Articular chondrocyte of knee joint (primary cell): Measurements from ENCODE around the gene MYO1A. TPM values are rescaled to one million over a fixed set of nuclear protein-coding genes. Genes with fewer than 3 reads are reported as not detected.

Source experiments
- total RNA-seq: library from RNA; depleted of rRNA; stranded (reverse); fragments of >200 nt; gene quantifications from 2 replicates; pipeline ENCODE4 v1.2.3, GENCODE V29; 2012

The MYO1A gene
- total RNA-seq = 0.32 TPM in 1 of 2 replicates, not detected in the other

DNA sequence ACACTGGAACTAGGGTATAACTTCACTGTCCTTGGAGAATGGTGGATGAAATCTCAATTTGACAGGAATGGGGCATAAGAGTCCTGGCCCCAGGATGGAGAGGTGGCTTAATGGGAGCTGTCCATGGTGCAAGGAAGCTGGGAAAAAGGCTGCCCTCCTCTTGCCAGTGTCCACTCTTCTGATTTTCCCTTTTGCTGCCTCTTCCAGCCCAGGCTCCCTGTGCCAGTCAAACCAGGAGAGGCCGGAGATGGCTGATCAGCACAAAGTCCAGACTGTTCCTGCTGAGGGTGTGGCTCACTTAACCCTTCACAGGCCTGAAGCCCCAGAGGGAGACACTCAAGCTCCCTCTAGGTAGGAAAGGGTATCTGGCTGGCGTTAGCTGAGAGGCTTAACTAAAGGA, at the start of gene MYO1A:
Gene MYO1A (minus strand): TSS at position 240 of the 400 bp plus-strand sequence. CDS start 1,806 bp downstream, outside the sequence.

GRCh38 chr12:57088354-57089270, 38.7 kb upstream of the MYO1A start, which contains the start of gene NAB2:
Gene NAB2, plus strand, starts transcription at chr12:57089114. Its CDS starts 158 bp downstream, at chr12:57089272.

GRCh38 chr12:57078519-57079404, 28.8 kb upstream of the MYO1A start, which contains the start of gene NEMP1:
Gene NEMP1, minus strand, starts transcription at chr12:57078791. Its CDS starts 46 bp downstream, at chr12:57078745.

GRCh38 chr12:57016348-57016747, 33.6 kb downstream of the MYO1A start, which contains the start of gene TAC3:
Gene TAC3, minus strand, starts transcription at chr12:57016529. Its CDS starts 732 bp downstream, at chr12:57015797.

DNA sequence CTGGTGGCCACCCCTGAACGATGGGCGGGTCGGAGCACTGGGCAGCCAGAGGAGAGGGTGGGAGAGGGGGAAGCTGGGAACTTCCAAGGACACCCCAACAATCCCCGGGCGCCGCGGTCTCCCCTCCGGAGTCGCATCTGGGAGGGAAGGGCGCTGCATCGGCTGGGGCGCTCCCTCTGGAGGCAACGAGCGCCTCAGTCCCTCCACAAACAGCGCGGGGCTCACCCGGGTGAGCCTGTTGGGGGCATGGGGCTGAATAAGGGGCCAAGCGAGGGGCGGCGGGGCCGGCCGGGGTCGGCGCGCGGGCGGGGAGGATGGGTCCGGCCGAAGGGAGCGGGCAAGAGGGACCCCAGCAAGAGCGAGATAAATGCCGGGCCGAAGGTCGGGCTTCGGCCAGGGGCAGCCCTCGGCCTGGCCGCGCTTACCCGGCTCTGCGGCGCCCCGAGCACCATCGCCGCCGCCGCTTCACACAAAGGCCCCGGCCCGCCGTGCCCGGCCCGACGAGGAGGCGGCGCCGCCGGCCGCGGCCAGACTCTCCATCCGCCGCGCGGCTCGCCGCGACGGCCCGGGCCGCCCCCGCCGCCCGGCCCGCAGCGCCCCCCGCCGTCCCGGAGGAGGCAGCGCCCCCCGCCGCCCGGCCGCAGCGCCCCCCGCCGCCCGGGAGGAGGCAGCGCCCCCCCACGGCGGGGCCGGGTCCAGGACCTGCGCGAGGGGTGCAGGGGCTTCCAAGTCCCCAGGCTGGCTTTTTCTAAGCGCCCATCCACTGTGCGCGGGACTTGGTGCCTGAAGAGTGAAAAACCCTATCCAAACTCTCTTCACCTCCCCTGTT, 43.7 kb downstream of the MYO1A start, which contains the start of gene ZBTB39:
Gene ZBTB39 (minus strand): TSS at position 567 of the 829 bp plus-strand sequence. CDS start 1,629 bp downstream, outside the sequence.

Other genes with a start within 250 kb of the MYO1A start
- not detected in 2 replicates for gene SDR9C7, start 115.7 kb downstream of the MYO1A start, total RNA-seq
- gene RDH16, start 92.5 kb downstream of the MYO1A start, total RNA-seq = 0.11 and 0.13 TPM in 2 replicates
- 5.1 and 5.2 TPM in 2 replicates for gene ZBTB39, start 43.6 kb downstream of the MYO1A start, total RNA-seq
- not detected in 2 replicates for gene TAC3, start 33.6 kb downstream of the MYO1A start, total RNA-seq
- gene NEMP1, start 28.7 kb upstream of the MYO1A start, total RNA-seq = 8.5 and 15.5 TPM in 2 replicates
- 37.0 and 46.5 TPM in 2 replicates for gene NAB2, start 39.0 kb upstream of the MYO1A start, total RNA-seq
- 133 and 158 TPM in 2 replicates for gene STAT6, start 61.2 kb upstream of the MYO1A start, total RNA-seq
- gene LRP1, start 78.4 kb upstream of the MYO1A start, total RNA-seq = 495 and 578 TPM in 2 replicates
- not detected in 2 replicates for gene LRP1-AS, start 97.5 kb upstream of the MYO1A start, total RNA-seq
- gene NXPH4, start 166.7 kb upstream of the MYO1A start, total RNA-seq = 4.3 and 5.2 TPM in 2 replicates
- gene SHMT2, start 179.6 kb upstream of the MYO1A start, total RNA-seq = 251 and 302 TPM in 2 replicates
- 0.54 and 0.65 TPM in 2 replicates for gene STAC3, start 201.1 kb upstream of the MYO1A start, total RNA-seq